IMR-90 (cell line): ENCODE data around the gene AMT. TPM values are rescaled to one million over a fixed set of nuclear protein-coding genes. Genes with fewer than 3 reads are reported as not detected.
A peak's percentile ranks its signal among the peaks of the same experiment; 100 is the strongest.

Experiments
- ATAC-seq: fragments of 200-7000 bp; cut with Tn5 transposase; 2 replicates; pipeline ENCODE4 v1.9.1; 2020; ENCODE audit warnings: low read depth, mild to moderate bottlenecking, moderate library complexity
- BruUV-seq: library from RNA; stranded (reverse); fragments of 400-500 nt; replicated peaks from 2 replicates; lab custom pipeline; 2021; lab: Mats Ljungman, UMichigan
- CTCF ChIA-PET: fragments of 300-600 bp; formaldehyde crosslinking; extraction: SDS; loops from one replicate; lab custom pipeline; 2021; ENCODE audit warnings: antibody characterized with exemption; lab: Yijun Ruan, JAX
- POLR2A ChIA-PET: fragments of 300-600 bp; sonication (Branson Sonifier 250); formaldehyde crosslinking; loops from one replicate; lab custom pipeline; 2022; ENCODE audit warnings: antibody characterized with exemption; ENCODE audit not compliant: unreplicated experiment; lab: Charles Lee
- DNase-seq: peaks from one replicate; pipeline ENCODE4 v3.0.0; 2013
- H2AFZ ChIP-seq: replicated peaks from 2 replicates; pipeline ENCODE3; 2013; ENCODE audit warnings: low read length, mild to moderate bottlenecking; ENCODE audit not compliant: poor library complexity
- H2AK5ac ChIP-seq: 2 replicates; pipeline ENCODE4 v1.6.1; 2013; ENCODE audit warnings: low read depth, low read length, inconsistent platforms
- H2AK9ac ChIP-seq: replicated peaks from 2 replicates; pipeline ENCODE3; 2013; ENCODE audit warnings: mild to moderate bottlenecking, low read depth, low read length, moderate library complexity; ENCODE audit not compliant: poor library complexity
- H2BK120ac ChIP-seq: 2 replicates; pipeline ENCODE4 v1.6.1; 2013; ENCODE audit warnings: low read depth, low read length, inconsistent platforms
- H2BK15ac ChIP-seq: 3 replicates; pipeline ENCODE4 v1.6.1; 2013; ENCODE audit warnings: low read depth, low read length, inconsistent platforms
- H2BK20ac ChIP-seq: 2 replicates; pipeline ENCODE4 v1.6.1; 2013; ENCODE audit warnings: low read depth, mild to moderate bottlenecking, inconsistent platforms, low read length, moderate library complexity
- H2BK5ac ChIP-seq: 2 replicates; pipeline ENCODE4 v1.6.1; 2013; ENCODE audit warnings: mild to moderate bottlenecking, low read depth, low read length, inconsistent platforms; ENCODE audit not compliant: poor library complexity, severe bottlenecking
- H3K14ac ChIP-seq: replicated peaks from 2 replicates; pipeline ENCODE4 v1.6.1; 2013; ENCODE audit warnings: low read depth, low read length, inconsistent platforms
- H3K18ac ChIP-seq: 2 replicates; pipeline ENCODE4 v1.6.1; 2013; ENCODE audit warnings: low read depth, low read length, control low read depth
- H3K23ac ChIP-seq: 2 replicates; pipeline ENCODE4 v1.6.1; 2013; ENCODE audit warnings: low read depth, low read length, inconsistent platforms
- H3K27ac ChIP-seq: 2 replicates; pipeline ENCODE4 v1.5.1; 2013; ENCODE audit warnings: mild to moderate bottlenecking, control low read depth, low read length; ENCODE audit not compliant: insufficient read depth
- H3K27me3 ChIP-seq: 2 replicates; pipeline ENCODE4 v1.6.1; 2013; ENCODE audit warnings: low read length; ENCODE audit not compliant: control insufficient read depth, insufficient read depth
- H3K36me3 ChIP-seq: 2 replicates; pipeline ENCODE4 v1.6.1; 2013; ENCODE audit warnings: low read length, mixed read lengths; ENCODE audit not compliant: control insufficient read depth, insufficient read depth
- H3K4ac ChIP-seq: 2 replicates; pipeline ENCODE4 v1.6.1; 2013; ENCODE audit warnings: low read depth, low read length, inconsistent platforms
- H3K4me1 ChIP-seq: 2 replicates; pipeline ENCODE4 v1.6.1; 2013; ENCODE audit warnings: low read length, mixed read lengths; ENCODE audit not compliant: control insufficient read depth, insufficient read depth
- H3K4me2 ChIP-seq: 2 replicates; pipeline ENCODE4 v1.6.1; 2013; ENCODE audit warnings: low read depth, mild to moderate bottlenecking, control low read depth, low read length, moderate library complexity
- H3K4me3 ChIP-seq: 2 replicates; pipeline ENCODE4 v1.5.1; 2013; ENCODE audit warnings: low read depth, mild to moderate bottlenecking, control low read depth, low read length, moderate library complexity; ENCODE audit not compliant: insufficient read depth
- H3K56ac ChIP-seq: 2 replicates; pipeline ENCODE4 v1.6.1; 2013; ENCODE audit warnings: low read length, inconsistent platforms; ENCODE audit not compliant: insufficient read depth; ENCODE audit errors: extremely low read depth
- H3K79me1 ChIP-seq, 2 experiments: 2 replicates each; pipeline ENCODE4 v1.6.1; 2013; ENCODE audit warnings: low read length in 2 of 2, inconsistent platforms in 1 of 2, low read depth in 1 of 2
- H3K9ac ChIP-seq: 2 replicates; pipeline ENCODE4 v1.6.1; 2013; ENCODE audit warnings: low read depth, low read length, control low read depth
- H3K9me1 ChIP-seq: 2 replicates; pipeline ENCODE4 v1.6.1; 2013; ENCODE audit warnings: low read length, inconsistent platforms; ENCODE audit not compliant: insufficient read depth
- H3K9me3 ChIP-seq: 2 replicates; pipeline ENCODE4 v1.6.1; 2013; ENCODE audit warnings: low read length; ENCODE audit not compliant: control insufficient read depth, insufficient read depth
- H4K20me1 ChIP-seq: 2 replicates; pipeline ENCODE4 v1.6.1; 2013; ENCODE audit warnings: low read length, inconsistent platforms; ENCODE audit not compliant: insufficient read depth
- H4K5ac ChIP-seq: 2 replicates; pipeline ENCODE4 v1.6.1; 2013; ENCODE audit warnings: mild to moderate bottlenecking, low read depth, low read length, control low read depth
- H4K8ac ChIP-seq, 2 experiments: 2 replicates each; pipeline ENCODE4 v1.6.1; 2013; ENCODE audit warnings: low read depth in 2 of 2, low read length in 2 of 2, control low read depth in 1 of 2, inconsistent platforms in 1 of 2
- H4K91ac ChIP-seq: 2 replicates; pipeline ENCODE4 v1.6.1; 2013; ENCODE audit warnings: low read depth, low read length, inconsistent platforms; ENCODE audit not compliant: insufficient read depth
- CEBPB ChIP-seq: IDR thresholded peaks from 2 replicates; pipeline ENCODE4 v1.6.1; 2012; ENCODE audit warnings: low read depth, low read length, improper control_type of control experiment
- POLR2A ChIP-seq: IDR thresholded peaks from 2 replicates; pipeline ENCODE4 v1.6.1; 2012; ENCODE audit warnings: mild to moderate bottlenecking, low read depth, low read length
- RAD21 ChIP-seq: IDR thresholded peaks from 2 replicates; pipeline ENCODE4 v1.6.1; 2012; ENCODE audit warnings: low read length, improper control_type of control experiment
- SMC3 ChIP-seq: fragments of 150-350 bp; IDR thresholded peaks from 2 replicates; pipeline ENCODE4 v1.6.1; 2016; ENCODE audit warnings: low read depth, mild to moderate bottlenecking, antibody characterized with exemption, low read length, moderate library complexity
- WGBS, 2 experiments: methylation state at CpG; one replicate each; pipeline versions ENCODE4 v1.1.5 to v1.1.7; 2013; ENCODE audit warnings: missing lambda C conversion rate in 2 of 2; ENCODE audit not compliant: insufficient read length in 1 of 2; ENCODE audit errors: extremely low coverage in 2 of 2; 5-methylcytosine and 5-hydroxymethylcytosine counted together
- dilution Hi-C: fragments of 300-500 bp; cut with HindIII; formaldehyde crosslinking; loops from one replicate; pipeline ENCODE4 v1.14.3; 2018; ENCODE audit warnings: low sequenced_read_pairs; ENCODE audit not compliant: unreplicated experiment
- in situ Hi-C: fragments of 300-500 bp; cut with MboI; formaldehyde crosslinking; loops from 3 replicates; pipeline ENCODE4 v1.14.3; 2019; ENCODE audit warnings: low sequenced_read_pairs, inconsistent platforms, mixed read lengths
- intact Hi-C: fragments of 100-400 bp; cut with micrococcal nuclease; formaldehyde crosslinking; loops from 2 replicates; pipeline ENCODE4 v1.10.0; 2022
- polyA plus RNA-seq, 3 experiments: library from polyadenylated mRNA; depleted of rRNA; stranded (reverse); fragments of >200 nt; gene quantifications; 2 replicates each; pipeline ENCODE4 v1.2.3, GENCODE V29; 2012; ENCODE audit warnings: low replicate concordance in 1 of 3
- total RNA-seq: library from RNA; depleted of rRNA; stranded (reverse); fragments of >200 nt; gene quantifications from 2 replicates; pipeline ENCODE4 v1.2.3, GENCODE V29; 2012

Gene AMT
- total and polyA plus RNA-seq, 2 of the 4 experiments (the other 2 are of a cell fraction): 0.36 to 5.5 TPM

DNA sequence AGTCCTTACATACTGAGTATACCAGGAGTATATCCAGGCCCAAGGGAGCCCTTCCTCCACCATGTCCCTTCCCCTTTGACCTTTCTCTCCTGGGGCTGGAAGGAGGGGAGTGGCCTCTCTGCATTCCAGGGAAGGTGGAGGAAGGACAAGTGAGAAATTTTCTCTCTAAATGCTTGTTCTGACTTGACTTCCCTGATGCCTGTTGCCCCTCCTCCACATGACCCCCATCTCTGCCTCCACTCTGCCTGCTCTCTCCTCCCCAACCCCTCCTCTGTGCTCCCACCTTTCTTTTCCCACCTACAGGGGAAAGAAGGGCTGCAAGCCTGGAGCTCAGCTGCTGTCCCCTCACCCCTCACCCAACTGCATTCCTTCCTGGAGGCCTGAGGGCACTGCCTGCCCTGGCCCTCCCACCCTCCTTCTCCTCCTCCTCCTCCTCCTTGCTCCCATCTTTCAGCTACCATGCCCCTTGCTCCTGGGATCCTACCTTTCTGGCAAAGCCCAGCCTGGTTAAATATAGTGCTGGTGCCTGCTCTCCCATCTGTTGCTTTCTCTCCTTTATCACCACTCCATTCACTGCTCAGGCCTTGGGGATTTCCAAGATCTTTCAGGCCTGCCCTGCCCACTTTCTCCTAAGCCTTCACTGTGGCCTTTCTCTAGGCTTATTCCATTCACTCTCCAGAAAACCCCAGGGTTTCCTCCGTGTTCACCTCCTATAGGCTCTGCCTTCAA is 39.3 kb upstream of the AMT start:
- ATAC-seq: peak; percentile 69
- peak overlapping the region; percentile 85 for H2AFZ ChIP-seq

More for the DNA sequence above, 39.3 kb upstream of the AMT start:
- Histone ChIP-seq H2BK20ac (peak overlapping the region; percentile 61), H3K36me3 (no peaks in the 10 kb centered on the region), H3K4me1 (peaks cover 18% of the 10 kb centered on the region), H2BK5ac (peak overlapping the region; percentile 77), H3K79me1 (no peaks in the 10 kb centered on the region), H3K9me3 (no peaks in the 10 kb centered on the region), H3K9me1 (peaks cover 16% of the 10 kb centered on the region), H3K27ac (no peak overlapping the region), H3K14ac (peak overlapping the region; percentile 81), H2BK120ac (peak overlapping the region; percentile 64), H3K27me3 (no peaks in the 10 kb centered on the region), H2AK5ac (peak overlapping the region; percentile 64; the same call in 1 of the 2 replicates), H4K91ac (peak overlapping the region; percentile 72), H3K9ac (peak overlapping the region; percentile 44), H4K5ac (peak overlapping the region; percentile 77), H3K4me3 (no peak overlapping the region), H4K20me1 (no peaks in the 10 kb centered on the region), H2BK15ac (peak overlapping the region; percentile 45; the same call in 2 of the 3 replicates), H3K4me2 (no peak overlapping the region; the same call in 1 of the 2 replicates), H2AK9ac (peak overlapping the region; percentile 86), H3K56ac (peak overlapping the region; percentile 8; the same call in 1 of the 2 replicates), H4K8ac (peak overlapping the region; percentile 13 to 93; a peak in 3 of 4 replicates), H3K18ac (peak overlapping the region; percentile 59; the same call in 1 of the 2 replicates), H3K23ac (peak overlapping the region; percentile 44; the same call in 1 of the 2 replicates), H3K4ac (peak overlapping the region; percentile 84)
- in situ Hi-C loops (no loop called here), intact Hi-C loops (no loop called here), dilution Hi-C loops (no loop called here)
- BruUV-seq: no TSS peak
- no peak for TF ChIP-seq RAD21
- no peak for TF ChIP-seq CEBPB
- no peak for TF ChIP-seq POLR2A
- no peak for TF ChIP-seq SMC3
- WGBS, 2 experiments: no CpG with 5 or more reads among the region's 1 CpG
- peak; percentile 57 for DNase-seq
- POLR2A ChIA-PET: no interaction called here
- CTCF ChIA-PET: no interaction called here
